ENCODE measurements around the gene ZNF319.

The ZNF319 gene

DNA sequence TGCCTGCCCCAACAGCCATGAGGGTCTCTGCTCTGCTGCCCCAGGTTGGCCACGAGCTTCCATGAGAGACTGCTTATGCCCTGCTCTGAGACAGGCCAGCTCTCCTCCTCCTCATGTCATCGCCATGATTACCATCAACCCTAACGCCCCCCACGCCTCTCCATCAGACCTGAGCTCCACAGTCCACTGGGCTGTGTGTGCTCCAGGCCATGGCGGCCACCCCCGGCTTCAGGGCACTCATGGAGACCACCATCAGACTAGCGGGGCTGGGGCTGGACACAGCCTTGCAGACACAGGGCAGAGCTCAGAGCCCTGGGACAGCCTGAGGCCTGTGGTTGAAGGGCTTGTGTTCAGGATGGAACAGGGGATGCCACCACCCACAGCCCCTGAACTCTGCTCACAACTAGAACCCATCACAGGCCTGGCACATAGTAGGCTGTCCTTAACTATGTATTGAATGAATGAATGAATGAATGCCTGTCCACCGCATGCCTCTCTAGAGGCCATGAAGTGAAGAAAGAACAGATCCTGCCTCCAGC lies 44.1 kb downstream of the ZNF319 start:
- Histone ChIP-seq H3K4me1 (ENCODE audit: control insufficient read depth in 5 of 5, insufficient read depth in 5 of 5, low read length in 5 of 5) (no peaks in the 10 kb centered on the region), H3K36me3 (ENCODE audit: control insufficient read depth in 5 of 5, insufficient read depth in 5 of 5, low read length in 5 of 5) (no peaks in the 10 kb centered on the region), H3K9me3 (ENCODE audit: control insufficient read depth in 5 of 5, low read length in 5 of 5) (no peaks in the 10 kb centered on the region), H3K9ac (ENCODE audit: low read length in 5 of 5) (no peak overlapping the region), H3K27ac (ENCODE audit: low read depth, low read length) (no peak overlapping the region), H3K4me3 (ENCODE audit: low read depth in 1 of 5, low read length in 5 of 5) (no peak overlapping the region), H3K27me3 (ENCODE audit: control insufficient read depth in 5 of 5, insufficient read depth in 4 of 5, low read length in 5 of 5) (peaks cover 0 to 13% (median 0%) of the 10 kb centered on the region in 5 donors)

DNA sequence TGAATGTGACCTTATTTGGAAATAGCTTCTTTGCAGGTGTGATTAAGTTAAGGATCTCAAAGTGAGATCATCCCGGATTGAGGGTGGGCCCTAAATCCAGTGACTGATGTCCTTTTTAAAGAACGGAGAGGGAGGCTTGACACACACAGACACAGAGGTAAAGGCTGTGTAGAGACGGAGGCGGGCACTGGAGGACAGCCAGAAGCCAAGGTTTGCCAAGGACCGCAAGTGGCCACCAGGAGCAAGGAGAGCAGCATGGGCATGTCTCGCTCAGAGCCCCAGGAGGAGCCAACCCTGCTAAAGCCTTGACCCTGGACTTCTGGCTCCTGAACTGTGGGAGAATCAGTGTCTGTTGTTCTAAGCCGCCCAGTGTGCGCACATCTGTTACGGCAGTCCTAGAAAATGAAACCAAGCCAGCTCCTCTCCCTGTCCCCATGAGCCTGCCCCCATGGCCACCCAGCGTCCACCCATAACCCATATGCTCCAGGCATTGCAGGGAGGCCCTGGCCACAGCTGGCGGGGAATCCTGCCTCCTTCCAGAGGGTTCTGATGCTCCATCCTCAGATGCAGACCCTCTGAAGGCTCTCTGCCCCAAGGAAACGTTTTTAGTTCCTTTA lies 44.8 kb downstream of the ZNF319 start:
- Histone ChIP-seq H3K27ac (ENCODE audit: low read depth, low read length) (no peak overlapping the region), H3K9me3 (ENCODE audit: control insufficient read depth in 5 of 5, low read length in 5 of 5) (no peaks in the 10 kb centered on the region), H3K27me3 (ENCODE audit: control insufficient read depth in 5 of 5, insufficient read depth in 4 of 5, low read length in 5 of 5) (peaks cover 0 to 14% (median 4%) of the 10 kb centered on the region in 5 donors), H3K4me3 (ENCODE audit: low read depth in 1 of 5, low read length in 5 of 5) (no peak overlapping the region), H3K9ac (ENCODE audit: low read length in 5 of 5) (no peak overlapping the region), H3K36me3 (ENCODE audit: control insufficient read depth in 5 of 5, insufficient read depth in 5 of 5, low read length in 5 of 5) (no peaks in the 10 kb centered on the region), H3K4me1 (ENCODE audit: control insufficient read depth in 5 of 5, insufficient read depth in 5 of 5, low read length in 5 of 5) (no peaks in the 10 kb centered on the region)

DNA sequence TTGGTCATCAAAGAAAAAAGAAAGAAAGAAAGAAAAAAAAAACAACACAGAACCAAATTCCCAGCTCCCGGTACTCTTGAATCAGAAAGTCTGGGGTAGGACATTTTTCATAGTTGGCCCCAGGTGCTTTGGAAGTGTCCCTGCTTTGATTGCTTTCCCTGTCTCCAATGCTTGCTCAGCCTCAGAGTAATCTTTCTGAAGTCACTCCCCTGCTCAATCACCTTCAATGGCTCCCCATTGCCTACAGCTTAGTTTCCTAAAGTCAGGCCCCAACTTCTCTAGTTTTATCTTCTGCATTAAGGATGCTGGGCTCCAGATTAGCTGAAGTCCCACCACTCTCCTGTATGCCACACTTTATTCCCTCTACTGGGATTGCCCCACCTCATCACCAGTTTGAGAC lies 46.6 kb downstream of the ZNF319 start:
- Histone ChIP-seq H3K36me3 (ENCODE audit: control insufficient read depth in 5 of 5, insufficient read depth in 5 of 5, low read length in 5 of 5) (no peaks in the 10 kb centered on the region), H3K27me3 (ENCODE audit: control insufficient read depth in 5 of 5, insufficient read depth in 4 of 5, low read length in 5 of 5) (peaks cover 5 to 16% (median 5%) of the 10 kb centered on the region in 5 donors), H3K9me3 (ENCODE audit: control insufficient read depth in 5 of 5, low read length in 5 of 5) (peaks cover 0 to 3% (median 0%) of the 10 kb centered on the region in 5 donors), H3K27ac (ENCODE audit: low read depth, low read length) (no peak overlapping the region), H3K9ac (ENCODE audit: low read length in 5 of 5) (no peak overlapping the region), H3K4me1 (ENCODE audit: control insufficient read depth in 5 of 5, insufficient read depth in 5 of 5, low read length in 5 of 5) (no peaks in the 10 kb centered on the region), H3K4me3 (ENCODE audit: low read depth in 1 of 5, low read length in 5 of 5) (no peak overlapping the region)

GRCh38 chr16:57952909-57953308 lies 47.6 kb downstream of the ZNF319 start:
- no peaks in the 10 kb centered on the region for H3K36me3 ChIP-seq (ENCODE audit: control insufficient read depth in 5 of 5, insufficient read depth in 5 of 5, low read length in 5 of 5)
- peaks cover 5 to 16% (median 5%) of the 10 kb centered on the region in 5 donors for H3K27me3 ChIP-seq (ENCODE audit: control insufficient read depth in 5 of 5, insufficient read depth in 4 of 5, low read length in 5 of 5)
- H3K27ac ChIP-seq (ENCODE audit: low read depth, low read length) = no peak overlapping the region
- H3K9me3 ChIP-seq (ENCODE audit: control insufficient read depth in 5 of 5, low read length in 5 of 5) = peaks cover 0 to 3% (median 0%) of the 10 kb centered on the region in 5 donors
- no peaks in the 10 kb centered on the region for H3K4me1 ChIP-seq (ENCODE audit: control insufficient read depth in 5 of 5, insufficient read depth in 5 of 5, low read length in 5 of 5)
- no peak overlapping the region for H3K9ac ChIP-seq (ENCODE audit: low read length in 5 of 5)
- no peak overlapping the region for H3K4me3 ChIP-seq (ENCODE audit: low read depth in 1 of 5, low read length in 5 of 5)

DNA sequence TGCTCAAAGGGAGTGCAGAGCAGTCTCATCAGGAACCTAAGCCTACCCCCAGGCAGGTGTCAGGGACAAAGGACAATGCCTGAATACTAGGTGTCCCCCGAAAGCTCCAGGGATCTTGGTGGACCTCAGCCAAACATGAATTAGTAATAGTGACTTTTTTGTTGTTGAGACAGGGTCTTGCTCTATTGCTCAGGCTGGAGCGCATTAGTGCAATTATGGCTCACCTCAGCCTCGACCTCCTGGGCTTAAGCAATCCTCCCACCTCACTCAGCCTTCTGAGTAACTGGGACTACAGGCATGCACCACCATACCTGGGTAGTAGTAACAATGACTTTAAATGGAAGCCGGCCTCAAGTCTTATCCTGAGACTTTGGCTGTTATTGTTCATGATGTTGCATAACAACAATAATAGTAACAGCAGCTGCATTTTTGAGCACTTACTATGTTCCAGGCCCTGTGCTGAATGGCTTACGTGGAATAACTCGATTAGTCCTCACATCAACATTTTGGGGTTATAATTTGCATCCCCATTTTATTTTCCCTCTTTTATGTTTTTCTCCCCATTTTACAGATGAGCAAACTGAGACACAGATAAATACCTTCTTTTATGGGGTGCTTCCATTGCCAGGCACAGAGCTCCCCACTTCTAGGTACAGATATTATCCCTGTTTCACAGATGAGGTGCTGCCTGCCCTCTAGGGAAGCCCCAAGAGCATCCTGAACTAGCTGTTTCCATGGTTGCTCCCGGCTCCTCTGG lies 49.1 kb downstream of the ZNF319 start:
- Histone ChIP-seq H3K4me3 (ENCODE audit: low read depth in 1 of 5, low read length in 5 of 5) (no peak overlapping the region), H3K9me3 (ENCODE audit: control insufficient read depth in 5 of 5, low read length in 5 of 5) (peaks cover 0 to 3% (median 0%) of the 10 kb centered on the region in 5 donors), H3K27me3 (ENCODE audit: control insufficient read depth in 5 of 5, insufficient read depth in 4 of 5, low read length in 5 of 5) (peaks cover 5 to 16% (median 5%) of the 10 kb centered on the region in 5 donors), H3K9ac (ENCODE audit: low read length in 5 of 5) (no peak overlapping the region), H3K27ac (ENCODE audit: low read depth, low read length) (no peak overlapping the region), H3K4me1 (ENCODE audit: control insufficient read depth in 5 of 5, insufficient read depth in 5 of 5, low read length in 5 of 5) (no peaks in the 10 kb centered on the region), H3K36me3 (ENCODE audit: control insufficient read depth in 5 of 5, insufficient read depth in 5 of 5, low read length in 5 of 5) (no peaks in the 10 kb centered on the region)

DNA sequence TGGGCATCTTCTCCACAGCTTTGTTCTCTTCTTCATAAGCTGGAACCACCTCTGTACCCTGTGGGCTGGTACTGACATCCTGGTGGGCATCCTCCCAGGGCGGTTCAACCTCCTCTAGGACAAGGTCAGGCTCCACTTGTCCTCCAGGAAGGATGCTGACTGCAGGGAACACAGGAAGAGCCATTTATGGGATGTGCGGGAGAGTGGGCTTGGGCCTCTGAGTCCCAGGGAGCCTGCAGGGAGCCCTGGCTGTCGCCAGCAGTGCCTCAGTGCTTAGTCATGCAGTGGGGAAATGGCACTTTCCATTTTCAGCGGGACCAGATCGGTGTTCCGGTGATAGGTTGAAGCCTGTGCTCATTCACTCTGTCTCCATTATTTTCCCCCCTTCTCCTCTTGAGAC lies 50.1 kb downstream of the ZNF319 start:
- Histone ChIP-seq H3K36me3 (ENCODE audit: control insufficient read depth in 5 of 5, insufficient read depth in 5 of 5, low read length in 5 of 5) (no peaks in the 10 kb centered on the region), H3K9me3 (ENCODE audit: control insufficient read depth in 5 of 5, low read length in 5 of 5) (peaks cover 0 to 3% (median 0%) of the 10 kb centered on the region in 5 donors), H3K27ac (ENCODE audit: low read depth, low read length) (no peak overlapping the region), H3K4me1 (ENCODE audit: control insufficient read depth in 5 of 5, insufficient read depth in 5 of 5, low read length in 5 of 5) (peaks cover 0 to 6% (median 2%) of the 10 kb centered on the region in 5 donors), H3K27me3 (ENCODE audit: control insufficient read depth in 5 of 5, insufficient read depth in 4 of 5, low read length in 5 of 5) (peaks cover 5 to 12% (median 5%) of the 10 kb centered on the region in 5 donors), H3K9ac (ENCODE audit: low read length in 5 of 5) (no peak overlapping the region), H3K4me3 (ENCODE audit: low read depth in 1 of 5, low read length in 5 of 5) (no peak overlapping the region)

- H3K9ac ChIP-seq (ENCODE audit: low read length in 5 of 5) = no peak overlapping the region
- H3K9me3 ChIP-seq (ENCODE audit: control insufficient read depth in 5 of 5, low read length in 5 of 5) = peaks cover 0 to 3% (median 0%) of the 10 kb centered on the region in 5 donors
- no peaks in the 10 kb centered on the region for H3K36me3 ChIP-seq (ENCODE audit: control insufficient read depth in 5 of 5, insufficient read depth in 5 of 5, low read length in 5 of 5)
- H3K4me3 ChIP-seq (ENCODE audit: low read depth in 1 of 5, low read length in 5 of 5) = no peak overlapping the region
- H3K27me3 ChIP-seq (ENCODE audit: control insufficient read depth in 5 of 5, insufficient read depth in 4 of 5, low read length in 5 of 5) = peaks cover 5 to 12% (median 5%) of the 10 kb centered on the region in 5 donors
- peaks cover 0 to 9% (median 2%) of the 10 kb centered on the region in 5 donors for H3K4me1 ChIP-seq (ENCODE audit: control insufficient read depth in 5 of 5, insufficient read depth in 5 of 5, low read length in 5 of 5)
- no peak overlapping the region for H3K27ac ChIP-seq (ENCODE audit: low read depth, low read length)
These were observed 50.8 kb downstream of the ZNF319 start for GRCh38 chr16:57949595-57950238.

- H3K9ac ChIP-seq (ENCODE audit: low read length in 5 of 5) = no peak overlapping the region
- H3K27ac ChIP-seq (ENCODE audit: low read depth, low read length) = no peak overlapping the region
- H3K9me3 ChIP-seq (ENCODE audit: control insufficient read depth in 5 of 5, low read length in 5 of 5) = peaks cover 0 to 3% (median 0%) of the 10 kb centered on the region in 5 donors
- peaks cover 5 to 12% (median 5%) of the 10 kb centered on the region in 5 donors for H3K27me3 ChIP-seq (ENCODE audit: control insufficient read depth in 5 of 5, insufficient read depth in 4 of 5, low read length in 5 of 5)
- no peaks in the 10 kb centered on the region for H3K36me3 ChIP-seq (ENCODE audit: control insufficient read depth in 5 of 5, insufficient read depth in 5 of 5, low read length in 5 of 5)
- no peak overlapping the region for H3K4me3 ChIP-seq (ENCODE audit: low read depth in 1 of 5, low read length in 5 of 5)
- peaks cover 0 to 9% (median 2%) of the 10 kb centered on the region in 5 donors for H3K4me1 ChIP-seq (ENCODE audit: control insufficient read depth in 5 of 5, insufficient read depth in 5 of 5, low read length in 5 of 5)
These were observed 51.5 kb downstream of the ZNF319 start for GRCh38 chr16:57949013-57949412.

DNA sequence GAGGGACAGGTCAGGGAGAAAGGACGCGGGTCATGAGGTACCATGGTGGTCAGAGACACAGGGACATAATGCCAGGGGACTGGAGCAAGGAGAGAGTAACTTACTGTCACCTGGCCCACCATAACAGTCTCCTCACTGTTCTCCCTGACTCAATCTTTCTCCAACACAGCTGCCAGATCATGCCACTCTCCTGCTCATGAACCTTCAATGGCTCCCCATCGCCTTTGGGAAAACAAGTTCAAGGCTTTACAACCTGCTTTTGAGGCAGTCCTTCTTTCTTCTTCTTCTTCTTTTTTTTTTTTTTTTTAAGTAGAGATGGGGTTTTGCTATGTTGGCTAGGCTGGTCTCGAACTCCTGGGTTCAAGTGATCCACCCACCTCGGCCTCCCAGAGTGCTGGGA lies 52.4 kb downstream of the ZNF319 start:
- Histone ChIP-seq H3K27ac (ENCODE audit: low read depth, low read length) (no peak overlapping the region), H3K9me3 (ENCODE audit: control insufficient read depth in 5 of 5, low read length in 5 of 5) (peaks cover 0 to 3% (median 0%) of the 10 kb centered on the region in 5 donors), H3K27me3 (ENCODE audit: control insufficient read depth in 5 of 5, insufficient read depth in 4 of 5, low read length in 5 of 5) (peaks cover 5 to 12% (median 5%) of the 10 kb centered on the region in 5 donors), H3K4me3 (ENCODE audit: low read depth in 1 of 5, low read length in 5 of 5) (no peak overlapping the region), H3K9ac (ENCODE audit: low read length in 5 of 5) (no peak overlapping the region), H3K36me3 (ENCODE audit: control insufficient read depth in 5 of 5, insufficient read depth in 5 of 5, low read length in 5 of 5) (no peaks in the 10 kb centered on the region), H3K4me1 (ENCODE audit: control insufficient read depth in 5 of 5, insufficient read depth in 5 of 5, low read length in 5 of 5) (peaks cover 0 to 10% (median 2%) of the 10 kb centered on the region in 5 donors)
